ENCODE results near the gene ITGA1.

Gene ITGA1

GRCh38 chr5:52910071-52910470 is 122.4 kb downstream of the ITGA1 start:
- no peak for TF ChIP-seq CTCF (IDR thresholded peaks at IDR 0.05; ENCODE audit: insufficient read depth, low read length, poor library complexity, severe bottlenecking)
- no peaks in the 10 kb centered on the region for H3K36me3 ChIP-seq (ENCODE audit: control insufficient read depth, insufficient read depth, low read length)
- no peaks in the 10 kb centered on the region for H3K27me3 ChIP-seq (replicated peaks; ENCODE audit: control insufficient read depth, insufficient read depth, low read length)
- no peak for DNase-seq (ENCODE audit: extremely low read depth, insufficient read length)
- H3K4me3 ChIP-seq (replicated peaks; ENCODE audit: low read depth, low read length), result no peak overlapping the region

GRCh38 chr5:52915176-52915875 is 127.6 kb downstream of the ITGA1 start:
- TF ChIP-seq CTCF (IDR thresholded peaks at IDR 0.05; ENCODE audit: insufficient read depth, low read length, poor library complexity, severe bottlenecking), result peak; percentile 42
- DNase-seq (ENCODE audit: extremely low read depth, insufficient read length), result peak; percentile 13
- no peaks in the 10 kb centered on the region for H3K27me3 ChIP-seq (replicated peaks; ENCODE audit: control insufficient read depth, insufficient read depth, low read length)
- no peak overlapping the region for H3K4me3 ChIP-seq (replicated peaks; ENCODE audit: low read depth, low read length)
- no peaks in the 10 kb centered on the region for H3K36me3 ChIP-seq (ENCODE audit: control insufficient read depth, insufficient read depth, low read length)

- no peak overlapping the region for H3K4me3 ChIP-seq (replicated peaks; ENCODE audit: low read depth, low read length)
- DNase-seq (ENCODE audit: extremely low read depth, insufficient read length), result no peak
- TF ChIP-seq CTCF (IDR thresholded peaks at IDR 0.05; ENCODE audit: insufficient read depth, low read length, poor library complexity, severe bottlenecking), result no peak
- H3K27me3 ChIP-seq (replicated peaks; ENCODE audit: control insufficient read depth, insufficient read depth, low read length), result no peaks in the 10 kb centered on the region; the same call in 1 of the 2 replicates
- H3K36me3 ChIP-seq (ENCODE audit: control insufficient read depth, insufficient read depth, low read length), result no peaks in the 10 kb centered on the region
Measured at GRCh38 chr5:52920929-52921328, 133.2 kb downstream of the ITGA1 start.

GRCh38 chr5:52922384-52922783 is 134.7 kb downstream of the ITGA1 start:
- DNase-seq (ENCODE audit: extremely low read depth, insufficient read length), result no peak
- Histone ChIP-seq H3K36me3 (ENCODE audit: control insufficient read depth, insufficient read depth, low read length) (no peaks in the 10 kb centered on the region), H3K4me3 (replicated peaks; ENCODE audit: low read depth, low read length) (no peak overlapping the region), H3K27me3 (replicated peaks; ENCODE audit: control insufficient read depth, insufficient read depth, low read length) (no peaks in the 10 kb centered on the region; the same call in 1 of the 2 replicates)
- TF ChIP-seq CTCF (IDR thresholded peaks at IDR 0.05; ENCODE audit: insufficient read depth, low read length, poor library complexity, severe bottlenecking), result no peak

- Histone ChIP-seq H3K36me3 (ENCODE audit: control insufficient read depth, insufficient read depth, low read length) (no peaks in the 10 kb centered on the region), H3K27me3 (replicated peaks; ENCODE audit: control insufficient read depth, insufficient read depth, low read length) (no peaks in the 10 kb centered on the region; the same call in 1 of the 2 replicates), H3K4me3 (replicated peaks; ENCODE audit: low read depth, low read length) (no peak overlapping the region)
- DNase-seq (ENCODE audit: extremely low read depth, insufficient read length), result no peak
- no peak for TF ChIP-seq CTCF (IDR thresholded peaks at IDR 0.05; ENCODE audit: insufficient read depth, low read length, poor library complexity, severe bottlenecking)
Measured at GRCh38 chr5:52924456-52924855, 136.7 kb downstream of the ITGA1 start.
